OCI-LY1 (cell line): Measurements from ENCODE around the gene CLCN7.

Experiments used
- H2AFZ ChIP-seq: fragments of 200-600 bp; sonication (generic), shearing (Covaris generic); 2 replicates; pipeline ENCODE4 v1.6.0; 2014; ENCODE audit warnings: antibody characterized with exemption, mild to moderate bottlenecking, low read length
- H3F3A ChIP-seq: fragments of 200-600 bp; sonication (generic), shearing (Covaris generic); 2 replicates; pipeline ENCODE4 v1.6.0; 2014; ENCODE audit warnings: mild to moderate bottlenecking, antibody characterized with exemption, low read length, moderate library complexity; ENCODE audit not compliant: insufficient read depth
- H3K27ac ChIP-seq: fragments of 200-600 bp; sonication (generic); 2 replicates; pipeline ENCODE4 v1.5.1; 2014; ENCODE audit warnings: low read length, mixed run types, mild to moderate bottlenecking, low read depth; ENCODE audit not compliant: poor library complexity, severe bottlenecking
- H3K27me3 ChIP-seq: fragments of 200-600 bp; sonication (generic); 2 replicates; pipeline ENCODE4 v1.6.0; 2014; ENCODE audit warnings: antibody characterized with exemption, mild to moderate bottlenecking, low read length, moderate library complexity; ENCODE audit not compliant: insufficient read depth
- H3K36me3 ChIP-seq: fragments of 200-600 bp; sonication (generic); 2 replicates; pipeline ENCODE4 v1.6.1; 2014; ENCODE audit warnings: mild to moderate bottlenecking, antibody characterized with exemption, low read length, moderate library complexity, mixed read lengths; ENCODE audit not compliant: insufficient read depth
- H3K4me1 ChIP-seq: fragments of 200-600 bp; sonication (generic); 2 replicates; pipeline ENCODE4 v1.5.1; 2014; ENCODE audit warnings: mild to moderate bottlenecking, low read length, moderate library complexity; ENCODE audit not compliant: insufficient read depth, severe bottlenecking
- H3K4me2 ChIP-seq: fragments of 200-600 bp; sonication (generic), shearing (Covaris generic); 2 replicates; pipeline ENCODE4 v1.6.1; 2014; ENCODE audit warnings: low read length
- H3K4me3 ChIP-seq: fragments of 200-600 bp; sonication (generic); 2 replicates; pipeline ENCODE4 v1.5.1; 2014; ENCODE audit warnings: low read length, low read depth, mild to moderate bottlenecking, mixed read lengths; ENCODE audit not compliant: poor library complexity, severe bottlenecking
- H3K79me2 ChIP-seq: fragments of 200-600 bp; shearing (Covaris generic); 2 replicates; pipeline ENCODE4 v1.6.1; 2016; ENCODE audit warnings: mixed run types, low read length, mixed read lengths; ENCODE audit not compliant: insufficient read depth
- H3K9ac ChIP-seq: fragments of 200-600 bp; sonication (generic), shearing (Covaris generic); 2 replicates; pipeline ENCODE4 v1.6.1; 2014; ENCODE audit warnings: mild to moderate bottlenecking, low read length, mixed read lengths
- H3K9me2 ChIP-seq: fragments of 200-600 bp; sonication (generic), shearing (Covaris generic); 2 replicates; pipeline ENCODE4 v1.6.1; 2014; ENCODE audit warnings: low read depth, mild to moderate bottlenecking, low read length, mixed read lengths
- H3K9me3 ChIP-seq: fragments of 200-600 bp; shearing (Covaris generic); 2 replicates; pipeline ENCODE4 v1.6.1; 2014; ENCODE audit warnings: low read length, mixed read lengths
- H4K20me1 ChIP-seq: fragments of 200-600 bp; sonication (generic), shearing (Covaris generic); 2 replicates; pipeline ENCODE4 v1.6.0; 2016; ENCODE audit warnings: mild to moderate bottlenecking, low read length; ENCODE audit not compliant: insufficient read depth
- EZH2 ChIP-seq: fragments of 200-600 bp; sonication (generic), shearing (Covaris generic); IDR thresholded peaks from 2 replicates; pipeline ENCODE4 v1.8.0; 2017; ENCODE audit warnings: borderline replicate concordance, mixed run types, mild to moderate bottlenecking, antibody characterized with exemption, low read length, moderate library complexity, mixed read lengths
- TF ChIP-seq, protein P1 (sequence below): fragments of 200-600 bp; sonication (generic), shearing (Covaris generic); IDR thresholded peaks from 2 replicates; pipeline ENCODE4 v1.5.1; 2017; ENCODE audit warnings: mild to moderate bottlenecking, antibody characterized with exemption, low read length, moderate library complexity, mixed read lengths

CLCN7 gene, protein sequence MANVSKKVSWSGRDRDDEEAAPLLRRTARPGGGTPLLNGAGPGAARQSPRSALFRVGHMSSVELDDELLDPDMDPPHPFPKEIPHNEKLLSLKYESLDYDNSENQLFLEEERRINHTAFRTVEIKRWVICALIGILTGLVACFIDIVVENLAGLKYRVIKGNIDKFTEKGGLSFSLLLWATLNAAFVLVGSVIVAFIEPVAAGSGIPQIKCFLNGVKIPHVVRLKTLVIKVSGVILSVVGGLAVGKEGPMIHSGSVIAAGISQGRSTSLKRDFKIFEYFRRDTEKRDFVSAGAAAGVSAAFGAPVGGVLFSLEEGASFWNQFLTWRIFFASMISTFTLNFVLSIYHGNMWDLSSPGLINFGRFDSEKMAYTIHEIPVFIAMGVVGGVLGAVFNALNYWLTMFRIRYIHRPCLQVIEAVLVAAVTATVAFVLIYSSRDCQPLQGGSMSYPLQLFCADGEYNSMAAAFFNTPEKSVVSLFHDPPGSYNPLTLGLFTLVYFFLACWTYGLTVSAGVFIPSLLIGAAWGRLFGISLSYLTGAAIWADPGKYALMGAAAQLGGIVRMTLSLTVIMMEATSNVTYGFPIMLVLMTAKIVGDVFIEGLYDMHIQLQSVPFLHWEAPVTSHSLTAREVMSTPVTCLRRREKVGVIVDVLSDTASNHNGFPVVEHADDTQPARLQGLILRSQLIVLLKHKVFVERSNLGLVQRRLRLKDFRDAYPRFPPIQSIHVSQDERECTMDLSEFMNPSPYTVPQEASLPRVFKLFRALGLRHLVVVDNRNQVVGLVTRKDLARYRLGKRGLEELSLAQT

DNA sequence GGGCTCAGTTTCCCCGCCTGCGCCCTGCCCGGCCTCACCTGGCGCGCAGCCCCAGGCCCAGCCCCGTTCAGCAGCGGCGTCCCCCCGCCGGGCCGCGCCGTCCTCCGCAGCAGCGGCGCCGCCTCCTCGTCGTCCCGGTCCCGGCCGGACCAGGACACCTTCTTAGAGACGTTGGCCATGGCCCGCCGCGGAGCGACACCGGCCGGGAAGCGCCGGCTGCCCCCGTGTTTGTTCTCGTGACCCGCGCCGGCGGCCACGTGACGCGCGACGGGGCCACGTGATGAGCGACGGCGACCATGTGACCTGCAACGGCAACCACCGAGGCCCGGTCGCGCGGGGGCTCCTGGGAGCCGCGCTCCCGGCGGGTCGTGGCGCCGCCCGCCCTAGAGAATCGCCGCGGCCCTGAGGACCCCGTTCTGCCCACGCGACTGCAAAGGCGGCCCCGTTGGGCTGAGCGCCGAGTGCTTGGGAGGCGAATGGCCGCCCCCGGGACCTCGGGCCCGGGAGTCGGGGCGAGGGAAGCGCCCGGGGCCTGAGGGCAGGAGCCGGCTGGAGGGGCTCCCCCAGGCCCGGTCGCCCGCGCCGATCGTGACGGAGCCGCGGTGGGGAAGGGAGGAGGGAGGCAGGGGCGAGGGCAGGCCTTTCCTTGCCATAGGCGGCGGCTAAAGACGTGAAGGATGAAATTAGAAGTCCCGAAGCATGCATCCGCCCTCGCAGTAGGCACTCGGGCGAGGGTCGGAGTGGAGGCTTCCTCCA, at the start of gene CLCN7:
CLCN7 (minus strand) TSS at position 233 of the 756 bp plus-strand sequence; CDS start at position 179, 54 bp downstream.
- no peak within 1 kb of the TSS for H2AFZ ChIP-seq
- H3K36me3 ChIP-seq: no peaks in the 10 kb centered on the region; the same call in 1 of the 2 replicates
- H4K20me1 ChIP-seq: no peaks in the 10 kb centered on the region
- H3K4me2 ChIP-seq: peak within 1 kb of the TSS; percentile 93
- no peaks in the 10 kb centered on the region for H3K9me2 ChIP-seq
- peaks cover 27% of the 10 kb centered on the region for H3K4me1 ChIP-seq
- TF ChIP-seq, protein P1, sequence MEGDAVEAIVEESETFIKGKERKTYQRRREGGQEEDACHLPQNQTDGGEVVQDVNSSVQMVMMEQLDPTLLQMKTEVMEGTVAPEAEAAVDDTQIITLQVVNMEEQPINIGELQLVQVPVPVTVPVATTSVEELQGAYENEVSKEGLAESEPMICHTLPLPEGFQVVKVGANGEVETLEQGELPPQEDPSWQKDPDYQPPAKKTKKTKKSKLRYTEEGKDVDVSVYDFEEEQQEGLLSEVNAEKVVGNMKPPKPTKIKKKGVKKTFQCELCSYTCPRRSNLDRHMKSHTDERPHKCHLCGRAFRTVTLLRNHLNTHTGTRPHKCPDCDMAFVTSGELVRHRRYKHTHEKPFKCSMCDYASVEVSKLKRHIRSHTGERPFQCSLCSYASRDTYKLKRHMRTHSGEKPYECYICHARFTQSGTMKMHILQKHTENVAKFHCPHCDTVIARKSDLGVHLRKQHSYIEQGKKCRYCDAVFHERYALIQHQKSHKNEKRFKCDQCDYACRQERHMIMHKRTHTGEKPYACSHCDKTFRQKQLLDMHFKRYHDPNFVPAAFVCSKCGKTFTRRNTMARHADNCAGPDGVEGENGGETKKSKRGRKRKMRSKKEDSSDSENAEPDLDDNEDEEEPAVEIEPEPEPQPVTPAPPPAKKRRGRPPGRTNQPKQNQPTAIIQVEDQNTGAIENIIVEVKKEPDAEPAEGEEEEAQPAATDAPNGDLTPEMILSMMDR: no peak
- peak within 1 kb of the TSS; percentile 95 for H3K9ac ChIP-seq
- H3K4me3 ChIP-seq: peak within 1 kb of the TSS; percentile 74
- no peaks in the 10 kb centered on the region for H3K9me3 ChIP-seq
- 0 out of 2 replicates have a peak, but pooled peaks cover 5% of the 10 kb centered on the region for H3K79me2 ChIP-seq
- H3K27ac ChIP-seq: no peak within 1 kb of the TSS
- no peaks in the 10 kb centered on the region for H3F3A ChIP-seq
- H3K27me3 ChIP-seq: no peaks in the 10 kb centered on the region

DNA sequence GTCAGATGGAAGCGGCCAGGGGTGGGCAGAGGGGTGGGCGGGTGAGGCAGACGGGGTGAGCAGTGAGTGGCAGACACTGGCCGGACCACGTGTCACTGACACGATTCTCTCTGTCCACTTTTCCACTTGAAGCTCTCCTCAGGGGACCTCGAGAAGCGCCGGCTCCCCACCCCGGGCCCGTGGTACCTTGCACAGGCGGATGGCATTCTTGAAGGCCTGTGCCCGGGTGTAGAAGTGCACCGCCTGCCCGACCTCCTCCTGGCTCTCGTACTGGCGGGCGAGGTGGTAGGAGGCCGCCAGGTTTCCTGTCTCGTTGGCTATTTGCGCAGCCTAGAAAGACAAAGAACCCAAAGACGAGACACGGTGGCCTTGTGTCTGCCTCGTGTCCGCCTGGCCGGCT, 49.5 kb upstream of the CLCN7 start:
- no peaks in the 10 kb centered on the region for H4K20me1 ChIP-seq
- no peaks in the 10 kb centered on the region for H3F3A ChIP-seq
- no peaks in the 10 kb centered on the region for H3K36me3 ChIP-seq
- H3K4me1 ChIP-seq: no peaks in the 10 kb centered on the region
- 0 out of 2 replicates have a peak, but pooled peaks cover 1% of the 10 kb centered on the region for H3K27me3 ChIP-seq
- H3K9me2 ChIP-seq: no peaks in the 10 kb centered on the region
- H3K4me3 ChIP-seq: no peak overlapping the region
- no peak overlapping the region for H3K27ac ChIP-seq
- no peak overlapping the region for H2AFZ ChIP-seq
- TF ChIP-seq, protein P1: no peak
- no peak for TF ChIP-seq EZH2
- no peak overlapping the region for H3K4me2 ChIP-seq
- no peaks in the 10 kb centered on the region for H3K79me2 ChIP-seq
- no peak overlapping the region for H3K9ac ChIP-seq
- H3K9me3 ChIP-seq: no peaks in the 10 kb centered on the region

DNA sequence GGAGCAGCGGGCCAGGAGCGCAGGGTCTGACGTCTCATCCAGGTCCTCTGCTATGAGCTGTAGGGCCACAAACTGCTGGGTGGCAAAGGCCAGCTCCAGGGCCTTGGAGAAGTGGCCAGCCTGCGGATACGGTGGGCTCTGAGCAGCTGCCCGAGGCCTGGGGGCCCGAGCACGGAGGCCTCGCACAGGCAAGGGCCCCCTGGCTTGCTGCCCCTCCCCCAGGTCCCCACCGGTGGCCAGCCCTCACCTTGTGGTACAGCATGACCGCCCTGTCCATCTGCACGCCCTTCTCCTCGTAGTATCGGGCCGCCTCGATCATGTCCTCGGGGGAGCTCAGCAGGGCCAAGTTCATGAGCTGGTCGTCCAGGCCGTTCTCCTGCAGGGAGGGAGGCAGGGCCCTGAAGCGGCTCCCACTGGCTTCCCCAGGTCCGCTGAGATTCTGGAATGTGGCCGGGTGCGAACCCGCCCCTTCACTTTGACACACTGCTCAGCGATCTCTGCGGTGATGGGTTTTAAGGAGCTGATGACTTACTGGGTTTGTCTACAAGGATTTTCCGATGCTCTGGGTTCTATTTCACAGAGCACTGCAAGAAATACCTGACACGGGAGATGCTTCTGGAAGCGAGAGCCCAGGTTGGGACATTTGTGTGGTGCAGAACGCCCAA, 48.9 kb upstream of the CLCN7 start:
- Histone ChIP-seq H3K27ac (no peak overlapping the region), H3K36me3 (no peaks in the 10 kb centered on the region), H3K9ac (no peak overlapping the region), H2AFZ (no peak overlapping the region), H3K4me1 (no peaks in the 10 kb centered on the region), H3K4me3 (no peak overlapping the region), H3K9me2 (no peaks in the 10 kb centered on the region), H3K79me2 (no peaks in the 10 kb centered on the region), H3K27me3 (0 out of 2 replicates have a peak, but pooled peaks cover 5% of the 10 kb centered on the region), H3K9me3 (no peaks in the 10 kb centered on the region), H3K4me2 (no peak overlapping the region), H4K20me1 (no peaks in the 10 kb centered on the region), H3F3A (no peaks in the 10 kb centered on the region)
- TF ChIP-seq, protein P1: no peak
- no peak for TF ChIP-seq EZH2
